K562 (cell line): ENCODE data around the gene HSPA1B. TPM values are rescaled to one million over a fixed set of nuclear protein-coding genes. Genes with fewer than 3 reads are reported as not detected.

ENCODE experiments used
- CHD1 ChIP-seq: fragments of 200-600 bp; sonication (generic); IDR thresholded peaks from one replicate; pipeline ENCODE4 v1.6.1; 2012; ENCODE audit warnings: mild to moderate bottlenecking, moderate library complexity, low read length, inconsistent platforms
- ELF4 ChIP-seq: fragments of 450-650 bp; formaldehyde crosslinking; IDR thresholded peaks from 2 replicates; pipeline ENCODE4 v1.4.0; 2022; ENCODE audit warnings: missing genetic modification characterization
- HDAC8 ChIP-seq: fragments of 450-650 bp; IDR thresholded peaks from 2 replicates; pipeline ENCODE4 v1.6.1; 2016; ENCODE audit warnings: mild to moderate bottlenecking, missing genetic modification characterization, moderate library complexity, missing compliant biosample characterization
- KDM2B ChIP-seq: fragments of 250-450 bp; sonication (Bioruptor Pico); IDR thresholded peaks from 2 replicates; pipeline ENCODE4 v1.8.0; 2021; ENCODE audit warnings: mild to moderate bottlenecking, moderate library complexity
- NELFE ChIP-seq: IDR thresholded peaks from 2 replicates; pipeline ENCODE4 v1.6.1; 2011; ENCODE audit warnings: mild to moderate bottlenecking; ENCODE audit not compliant: insufficient read depth, insufficient read length
- PPARD ChIP-seq: fragments of 250-450 bp; sonication (Bioruptor Pico); IDR thresholded peaks from 2 replicates; pipeline ENCODE4 v1.8.0; 2022; ENCODE audit warnings: inconsistent platforms, mild to moderate bottlenecking, moderate library complexity
- SMARCA4 ChIP-seq: fragments of 450-650 bp; IDR thresholded peaks from 2 replicates; pipeline ENCODE4 v1.6.1; 2016
- SOX6 ChIP-seq: fragments of 450-650 bp; IDR thresholded peaks from 2 replicates; pipeline ENCODE4 v1.6.1; 2014; ENCODE audit warnings: mild to moderate bottlenecking
- TCF3 ChIP-seq: sonication (generic); formaldehyde crosslinking; IDR thresholded peaks from 2 replicates; pipeline ENCODE4 v1.4.0; 2020; ENCODE audit warnings: mild to moderate bottlenecking, missing genetic modification reagents
- ZC3H11A ChIP-seq: IDR thresholded peaks from 2 replicates; pipeline ENCODE4 v1.6.1; 2012; ENCODE audit warnings: low read depth, low read length, improper control_type of control experiment
- ZC3H4 ChIP-seq: sonication (generic); formaldehyde crosslinking; IDR thresholded peaks from 2 replicates; pipeline ENCODE4 v1.9.0; 2021; ENCODE audit warnings: missing genetic modification reagents, borderline replicate concordance
- ZC3H8 ChIP-seq: fragments of 450-650 bp; IDR thresholded peaks from 2 replicates; pipeline ENCODE4 v1.6.1; 2017
- ZNF239 ChIP-seq: fragments of 250-450 bp; sonication (Bioruptor Pico); IDR thresholded peaks from 2 replicates; pipeline ENCODE4 v1.4.0; 2020; ENCODE audit warnings: mild to moderate bottlenecking
- polyA plus RNA-seq, 8 experiments: library from polyadenylated mRNA; depleted of rRNA in 4 of 8; stranded (reverse) in 5 of 8; unstranded in 3 of 8; fragments of >200 nt; fragmentation: Nextera tagmentation in 2 of 8; fragmentation: Illumina TruSeq in 1 of 8; extraction: Ambion mirVana in 2 of 8; extraction: Trizol in 1 of 8; gene quantifications; 2 replicates each; pipeline versions ENCODE4 v1.2.1 to v1.2.3, GENCODE V29; 2011 to 2014; ENCODE audit warnings: inconsistent platforms in 1 of 8, missing spikeins in 1 of 8
- total RNA-seq, 7 experiments: library from RNA; depleted of rRNA in 6 of 7; stranded (reverse); fragments of >200 nt in 6 of 7; fragmentation: Illumina TruSeq in 2 of 7; extraction: Trizol in 2 of 7; gene quantifications; 2 replicates each; pipeline versions ENCODE4 v1.2.1 to v1.2.3, GENCODE V29; 2011 to 2021; ENCODE audit warnings: low replicate concordance in 1 of 7
- TF ChIP-seq, protein P1 (sequence below): fragments of 250-450 bp; sonication (Bioruptor Pico); IDR thresholded peaks from 2 replicates; pipeline ENCODE4 v1.5.0; 2021
- TF ChIP-seq, protein P2 (sequence below): fragments of 450-650 bp; IDR thresholded peaks from 2 replicates; pipeline ENCODE4 v1.6.1; 2016; ENCODE audit warnings: missing biosample characterization, missing genetic modification characterization
- TF ChIP-seq, protein P3 (sequence below), 3 experiments: IDR thresholded peaks in 2 of 3; conservative IDR thresholded peaks in 1 of 3; 2 replicates each; pipeline ENCODE4 v1.5.1; 2011 to 2012; ENCODE audit warnings: low read length in 3 of 3, mild to moderate bottlenecking in 3 of 3, control low read depth in 2 of 3, improper control_type of control experiment in 1 of 3, inconsistent platforms in 1 of 3, low read depth in 1 of 3, mixed read lengths in 1 of 3, moderate library complexity in 1 of 3; ENCODE audit not compliant: insufficient read depth in 2 of 3
- TF ChIP-seq, protein P4 (sequence below): fragments of 450-650 bp; IDR thresholded peaks from 2 replicates; pipeline ENCODE4 v1.6.1; 2017; ENCODE audit warnings: mild to moderate bottlenecking, moderate library complexity
- TF ChIP-seq, protein P5 (sequence below): fragments of 450-650 bp; IDR thresholded peaks from 2 replicates; pipeline ENCODE4 v1.7.1; 2018; ENCODE audit warnings: mild to moderate bottlenecking, low read depth; ENCODE audit not compliant: partially characterized antibody

The HSPA1B gene
- total and polyA plus RNA-seq, 9 of the 15 experiments (the other 6 are each of a cell fraction or from before 2014, with no cell fraction given) = 0.27 to 227 (median 51.2) TPM

DNA sequence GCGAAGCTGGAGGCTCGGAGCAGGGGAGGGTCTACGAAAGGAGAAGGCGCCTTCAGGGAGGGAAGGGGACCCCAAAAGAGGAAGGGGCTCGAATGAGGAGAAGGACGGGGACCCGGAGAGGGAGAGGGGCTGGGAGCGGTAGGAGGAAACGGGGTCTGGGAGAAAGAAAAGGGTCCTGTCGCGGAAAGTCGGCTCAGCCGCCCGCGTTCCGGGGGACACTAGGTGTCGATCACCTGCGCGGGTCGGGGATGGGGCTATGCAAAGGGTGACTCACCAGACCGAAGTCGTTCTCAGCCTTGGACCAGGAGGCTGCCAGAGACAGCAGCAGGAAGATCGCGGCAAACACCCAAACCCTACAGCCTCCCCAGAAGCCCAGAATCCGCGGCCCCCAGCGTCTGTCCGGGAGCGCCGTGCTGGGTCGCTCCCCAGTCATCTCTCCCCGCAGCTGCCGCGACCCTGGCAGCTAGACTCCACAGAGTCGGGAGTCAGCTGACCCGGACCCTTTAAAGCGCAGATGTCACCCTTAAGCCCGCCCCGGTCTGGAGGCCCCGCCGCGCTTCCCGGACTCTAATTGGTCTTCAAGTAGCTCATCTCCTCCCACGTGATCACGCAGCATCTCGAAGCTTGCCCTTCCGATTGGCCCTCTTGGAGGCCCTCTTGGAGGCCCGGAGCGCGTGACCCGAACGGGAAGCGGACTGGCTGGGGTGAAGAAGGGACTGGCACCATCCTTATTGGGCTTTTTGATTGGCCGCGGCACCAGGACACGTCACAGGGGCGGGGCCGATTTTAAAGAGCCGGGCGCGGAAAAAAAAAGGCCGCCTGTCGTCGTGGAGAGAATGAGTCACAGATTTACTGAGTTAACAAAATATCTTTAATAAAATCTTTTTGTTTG is 35.1 kb downstream of the HSPA1B start, which contains the start of gene NEU1 (continued):
- 0 out of 2 replicates have a peak, but pooled peaks have one; percentile 68 for TF ChIP-seq HDAC8 (tag)
- TF ChIP-seq TCF3 = peak; percentile 15; the same call in 1 of the 2 replicates
- TF ChIP-seq SOX6 = peak; percentile 87
- TF ChIP-seq, protein P1, sequence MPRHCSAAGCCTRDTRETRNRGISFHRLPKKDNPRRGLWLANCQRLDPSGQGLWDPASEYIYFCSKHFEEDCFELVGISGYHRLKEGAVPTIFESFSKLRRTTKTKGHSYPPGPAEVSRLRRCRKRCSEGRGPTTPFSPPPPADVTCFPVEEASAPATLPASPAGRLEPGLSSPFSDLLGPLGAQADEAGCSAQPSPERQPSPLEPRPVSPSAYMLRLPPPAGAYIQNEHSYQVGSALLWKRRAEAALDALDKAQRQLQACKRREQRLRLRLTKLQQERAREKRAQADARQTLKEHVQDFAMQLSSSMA (CRISPR knock-in tag) = peak; percentile 91; the same call in 1 of the 2 replicates
- TF ChIP-seq ZC3H8 = no peak
- TF ChIP-seq, protein P2, sequence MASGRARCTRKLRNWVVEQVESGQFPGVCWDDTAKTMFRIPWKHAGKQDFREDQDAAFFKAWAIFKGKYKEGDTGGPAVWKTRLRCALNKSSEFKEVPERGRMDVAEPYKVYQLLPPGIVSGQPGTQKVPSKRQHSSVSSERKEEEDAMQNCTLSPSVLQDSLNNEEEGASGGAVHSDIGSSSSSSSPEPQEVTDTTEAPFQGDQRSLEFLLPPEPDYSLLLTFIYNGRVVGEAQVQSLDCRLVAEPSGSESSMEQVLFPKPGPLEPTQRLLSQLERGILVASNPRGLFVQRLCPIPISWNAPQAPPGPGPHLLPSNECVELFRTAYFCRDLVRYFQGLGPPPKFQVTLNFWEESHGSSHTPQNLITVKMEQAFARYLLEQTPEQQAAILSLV (tag) = no peak
- TF ChIP-seq, protein P3, sequence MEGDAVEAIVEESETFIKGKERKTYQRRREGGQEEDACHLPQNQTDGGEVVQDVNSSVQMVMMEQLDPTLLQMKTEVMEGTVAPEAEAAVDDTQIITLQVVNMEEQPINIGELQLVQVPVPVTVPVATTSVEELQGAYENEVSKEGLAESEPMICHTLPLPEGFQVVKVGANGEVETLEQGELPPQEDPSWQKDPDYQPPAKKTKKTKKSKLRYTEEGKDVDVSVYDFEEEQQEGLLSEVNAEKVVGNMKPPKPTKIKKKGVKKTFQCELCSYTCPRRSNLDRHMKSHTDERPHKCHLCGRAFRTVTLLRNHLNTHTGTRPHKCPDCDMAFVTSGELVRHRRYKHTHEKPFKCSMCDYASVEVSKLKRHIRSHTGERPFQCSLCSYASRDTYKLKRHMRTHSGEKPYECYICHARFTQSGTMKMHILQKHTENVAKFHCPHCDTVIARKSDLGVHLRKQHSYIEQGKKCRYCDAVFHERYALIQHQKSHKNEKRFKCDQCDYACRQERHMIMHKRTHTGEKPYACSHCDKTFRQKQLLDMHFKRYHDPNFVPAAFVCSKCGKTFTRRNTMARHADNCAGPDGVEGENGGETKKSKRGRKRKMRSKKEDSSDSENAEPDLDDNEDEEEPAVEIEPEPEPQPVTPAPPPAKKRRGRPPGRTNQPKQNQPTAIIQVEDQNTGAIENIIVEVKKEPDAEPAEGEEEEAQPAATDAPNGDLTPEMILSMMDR (IDR thresholded peaks at IDR 0.05 in 2 of 3, conservative IDR thresholded peaks at IDR 0.05 in 1 of 3; ENCODE audit: insufficient read depth in 2 of 3, low read depth in 1 of 3, low read length in 3 of 3) = peak in 1 of 3 experiments; percentile 3; a peak in 1 of 6 replicates
- no peak for TF ChIP-seq NELFE
- no peak for TF ChIP-seq PPARD (CRISPR knock-in tag)
- TF ChIP-seq ZC3H4 (CRISPR knock-in tag) = no peak
- TF ChIP-seq SMARCA4 = peak; percentile 60
- no peak for TF ChIP-seq ELF4
- TF ChIP-seq ZC3H11A = peak; percentile 56; the same call in 1 of the 2 replicates
- TF ChIP-seq CHD1 = peak; percentile 71
- TF ChIP-seq, protein P4, sequence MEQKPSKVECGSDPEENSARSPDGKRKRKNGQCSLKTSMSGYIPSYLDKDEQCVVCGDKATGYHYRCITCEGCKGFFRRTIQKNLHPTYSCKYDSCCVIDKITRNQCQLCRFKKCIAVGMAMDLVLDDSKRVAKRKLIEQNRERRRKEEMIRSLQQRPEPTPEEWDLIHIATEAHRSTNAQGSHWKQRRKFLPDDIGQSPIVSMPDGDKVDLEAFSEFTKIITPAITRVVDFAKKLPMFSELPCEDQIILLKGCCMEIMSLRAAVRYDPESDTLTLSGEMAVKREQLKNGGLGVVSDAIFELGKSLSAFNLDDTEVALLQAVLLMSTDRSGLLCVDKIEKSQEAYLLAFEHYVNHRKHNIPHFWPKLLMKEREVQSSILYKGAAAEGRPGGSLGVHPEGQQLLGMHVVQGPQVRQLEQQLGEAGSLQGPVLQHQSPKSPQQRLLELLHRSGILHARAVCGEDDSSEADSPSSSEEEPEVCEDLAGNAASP = no peak
- TF ChIP-seq KDM2B (CRISPR knock-in tag) = no peak
- TF ChIP-seq, protein P5, sequence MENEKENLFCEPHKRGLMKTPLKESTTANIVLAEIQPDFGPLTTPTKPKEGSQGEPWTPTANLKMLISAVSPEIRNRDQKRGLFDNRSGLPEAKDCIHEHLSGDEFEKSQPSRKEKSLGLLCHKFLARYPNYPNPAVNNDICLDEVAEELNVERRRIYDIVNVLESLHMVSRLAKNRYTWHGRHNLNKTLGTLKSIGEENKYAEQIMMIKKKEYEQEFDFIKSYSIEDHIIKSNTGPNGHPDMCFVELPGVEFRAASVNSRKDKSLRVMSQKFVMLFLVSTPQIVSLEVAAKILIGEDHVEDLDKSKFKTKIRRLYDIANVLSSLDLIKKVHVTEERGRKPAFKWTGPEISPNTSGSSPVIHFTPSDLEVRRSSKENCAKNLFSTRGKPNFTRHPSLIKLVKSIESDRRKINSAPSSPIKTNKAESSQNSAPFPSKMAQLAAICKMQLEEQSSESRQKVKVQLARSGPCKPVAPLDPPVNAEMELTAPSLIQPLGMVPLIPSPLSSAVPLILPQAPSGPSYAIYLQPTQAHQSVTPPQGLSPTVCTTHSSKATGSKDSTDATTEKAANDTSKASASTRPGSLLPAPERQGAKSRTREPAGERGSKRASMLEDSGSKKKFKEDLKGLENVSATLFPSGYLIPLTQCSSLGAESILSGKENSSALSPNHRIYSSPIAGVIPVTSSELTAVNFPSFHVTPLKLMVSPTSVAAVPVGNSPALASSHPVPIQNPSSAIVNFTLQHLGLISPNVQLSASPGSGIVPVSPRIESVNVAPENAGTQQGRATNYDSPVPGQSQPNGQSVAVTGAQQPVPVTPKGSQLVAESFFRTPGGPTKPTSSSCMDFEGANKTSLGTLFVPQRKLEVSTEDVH = peak; percentile 80
- no peak for TF ChIP-seq ZNF239 (CRISPR knock-in tag)
